Activated T-cell treated with anti-CD3 and anti-CD28 coated beads, Interleukin-2, amount 50 U/mL, for 4 hours (primary cell): ENCODE measurements around the gene VAV2. TPM values are rescaled to one million over a fixed set of nuclear protein-coding genes. Genes with fewer than 3 reads are reported as not detected.

Source experiments
- ATAC-seq, 2 donors: fragments of 200-7000 bp; cut with Tn5 transposase; one replicate each; pipeline ENCODE4 v1.10.0; 2021
- DNase-seq: peaks from one replicate; pipeline ENCODE4 v3.0.0-alpha.2; 2020
- H3K27me3 Mint-ChIP-seq: one replicate; pipeline ENCODE4 v1.8.0; 2021; ENCODE audit warnings: low read depth, mixed read lengths
- H3K36me3 Mint-ChIP-seq: one replicate; pipeline ENCODE4 v1.8.0; 2022; ENCODE audit warnings: mixed read lengths; ENCODE audit not compliant: insufficient read depth
- H3K4me1 Mint-ChIP-seq: one replicate; pipeline ENCODE4 v1.8.0; 2021; ENCODE audit warnings: low read depth, mixed read lengths
- H3K4me3 Mint-ChIP-seq: one replicate; pipeline ENCODE4 v1.8.0; 2021; ENCODE audit warnings: mild to moderate bottlenecking, moderate library complexity, mixed read lengths
- H3K9me3 Mint-ChIP-seq: one replicate; pipeline ENCODE4 v1.8.0; 2021; ENCODE audit warnings: mixed read lengths
- total RNA-seq, 3 donors: library from RNA; stranded (reverse); gene quantifications; one replicate each; pipeline ENCODE4 v1.2.1, GENCODE V29; 2021

Gene VAV2, protein sequence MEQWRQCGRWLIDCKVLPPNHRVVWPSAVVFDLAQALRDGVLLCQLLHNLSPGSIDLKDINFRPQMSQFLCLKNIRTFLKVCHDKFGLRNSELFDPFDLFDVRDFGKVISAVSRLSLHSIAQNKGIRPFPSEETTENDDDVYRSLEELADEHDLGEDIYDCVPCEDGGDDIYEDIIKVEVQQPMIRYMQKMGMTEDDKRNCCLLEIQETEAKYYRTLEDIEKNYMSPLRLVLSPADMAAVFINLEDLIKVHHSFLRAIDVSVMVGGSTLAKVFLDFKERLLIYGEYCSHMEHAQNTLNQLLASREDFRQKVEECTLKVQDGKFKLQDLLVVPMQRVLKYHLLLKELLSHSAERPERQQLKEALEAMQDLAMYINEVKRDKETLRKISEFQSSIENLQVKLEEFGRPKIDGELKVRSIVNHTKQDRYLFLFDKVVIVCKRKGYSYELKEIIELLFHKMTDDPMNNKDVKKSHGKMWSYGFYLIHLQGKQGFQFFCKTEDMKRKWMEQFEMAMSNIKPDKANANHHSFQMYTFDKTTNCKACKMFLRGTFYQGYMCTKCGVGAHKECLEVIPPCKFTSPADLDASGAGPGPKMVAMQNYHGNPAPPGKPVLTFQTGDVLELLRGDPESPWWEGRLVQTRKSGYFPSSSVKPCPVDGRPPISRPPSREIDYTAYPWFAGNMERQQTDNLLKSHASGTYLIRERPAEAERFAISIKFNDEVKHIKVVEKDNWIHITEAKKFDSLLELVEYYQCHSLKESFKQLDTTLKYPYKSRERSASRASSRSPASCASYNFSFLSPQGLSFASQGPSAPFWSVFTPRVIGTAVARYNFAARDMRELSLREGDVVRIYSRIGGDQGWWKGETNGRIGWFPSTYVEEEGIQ
- 1 to 10 TPM; 2.7 to 3.7 (median 3.2) TPM for total RNA-seq

GRCh38 chr9:133991964-133992779, at the start of gene VAV2:
VAV2 (minus strand) TSS chr9:133992324; CDS start chr9:133992278, 46 bp downstream.
- Mint-ChIP-seq H3K36me3 (no peaks in the 10 kb centered on the region), H3K4me1 (peaks cover 7% of the 10 kb centered on the region), H3K9me3 (no peaks in the 10 kb centered on the region), H3K27me3 (peaks cover 7% of the 10 kb centered on the region), H3K4me3 (peak within 1 kb of the TSS; percentile 71)
- ATAC-seq (peak; percentile 59 to 61), DNase-seq (peak; percentile 22)

GRCh38 chr9:134041649-134041962, 49.5 kb upstream of the VAV2 start:
- H3K36me3 Mint-ChIP-seq: peaks cover 38% of the 10 kb centered on the region

DNA sequence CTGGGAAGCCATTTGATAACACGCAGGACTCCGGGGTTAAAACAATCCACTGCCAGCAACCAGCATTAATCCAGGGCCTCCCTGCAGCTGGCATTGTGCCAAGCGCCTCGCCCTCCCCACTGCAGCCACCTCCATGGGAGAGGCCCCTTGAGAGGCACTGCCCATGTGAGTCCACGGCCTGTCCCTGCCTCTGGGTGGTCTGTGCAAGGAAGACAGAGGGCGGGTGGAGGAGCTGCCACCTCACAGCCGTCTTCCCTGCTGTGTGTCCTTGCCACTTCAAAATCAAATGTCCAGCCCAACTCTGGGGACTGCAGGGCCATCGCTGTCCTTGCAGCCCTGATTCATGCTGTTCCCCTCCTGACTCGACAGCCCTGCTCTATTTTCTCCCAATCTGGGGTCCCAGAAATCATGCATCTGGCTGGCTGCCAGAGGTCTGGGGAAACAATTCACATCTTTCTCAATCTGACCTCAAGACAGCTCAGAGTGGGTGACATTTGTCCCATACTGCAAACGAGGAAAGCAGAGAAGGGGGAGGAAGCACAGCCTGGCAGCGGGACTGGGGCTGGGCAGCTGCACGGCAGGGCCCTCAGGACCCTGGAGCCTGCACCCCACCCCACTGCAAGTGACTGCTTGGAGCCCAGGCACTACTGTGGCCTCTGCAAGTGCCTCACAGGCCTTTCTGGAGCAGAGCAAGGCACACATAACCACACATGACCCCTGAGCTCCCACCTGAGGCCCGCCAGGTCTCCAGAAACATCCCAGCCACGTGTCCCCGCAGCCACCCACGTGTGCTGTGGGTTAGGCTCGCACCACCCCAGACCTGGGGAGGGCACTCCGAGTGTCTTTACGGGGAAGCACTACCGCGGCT, 48.9 kb upstream of the VAV2 start:
- Mint-ChIP-seq H3K27me3 (no peaks in the 10 kb centered on the region), H3K9me3 (peaks cover 7% of the 10 kb centered on the region), H3K4me3 (no peak overlapping the region), H3K36me3 (peaks cover 43% of the 10 kb centered on the region), H3K4me1 (no peaks in the 10 kb centered on the region)
- ATAC-seq (no peak), DNase-seq (no peak)

More at GRCh38 chr9:134041649-134041962, 49.5 kb upstream of the VAV2 start:
- no peak for ATAC-seq
- DNase-seq: no peak
- H3K27me3 Mint-ChIP-seq: no peaks in the 10 kb centered on the region
- H3K4me1 Mint-ChIP-seq: no peaks in the 10 kb centered on the region
- peaks cover 7% of the 10 kb centered on the region for H3K9me3 Mint-ChIP-seq
- H3K4me3 Mint-ChIP-seq: no peak overlapping the region

DNA sequence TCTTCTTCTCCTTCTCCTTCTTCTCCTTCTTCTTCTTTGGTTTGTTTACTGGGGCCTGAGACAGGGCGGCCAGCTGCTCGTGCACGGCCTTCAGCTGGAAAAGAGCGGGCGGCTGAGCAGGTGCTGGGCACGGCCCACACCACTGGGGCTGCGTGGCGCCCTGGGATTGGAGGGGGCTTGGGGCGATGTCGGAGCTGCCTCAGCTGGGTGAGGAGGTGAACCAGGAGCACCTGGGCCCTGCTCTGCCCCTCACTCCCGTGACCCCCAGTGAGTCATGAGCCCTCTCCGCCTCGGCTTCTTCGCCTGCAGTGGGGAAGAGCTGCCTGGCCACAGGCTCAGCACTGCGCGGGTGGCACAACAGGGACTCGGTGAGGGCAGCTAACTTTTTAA, 48.0 kb upstream of the VAV2 start:
- ATAC-seq: no peak
- Mint-ChIP-seq H3K4me1 (no peaks in the 10 kb centered on the region), H3K27me3 (no peaks in the 10 kb centered on the region), H3K36me3 (peaks cover 46% of the 10 kb centered on the region), H3K9me3 (peaks cover 7% of the 10 kb centered on the region), H3K4me3 (no peak overlapping the region)
- no peak for DNase-seq

GRCh38 chr9:134039386-134040175, 47.5 kb upstream of the VAV2 start:
- Mint-ChIP-seq H3K4me1 (no peaks in the 10 kb centered on the region), H3K27me3 (no peaks in the 10 kb centered on the region), H3K9me3 (peaks cover 7% of the 10 kb centered on the region), H3K4me3 (no peak overlapping the region), H3K36me3 (peaks cover 44% of the 10 kb centered on the region)
- DNase-seq: no peak
- ATAC-seq: no peak

GRCh38 chr9:134037641-134038040, 45.5 kb upstream of the VAV2 start:
- DNase-seq (no peak), ATAC-seq (no peak)
- H3K4me3 Mint-ChIP-seq: no peak overlapping the region
- H3K9me3 Mint-ChIP-seq: peaks cover 7% of the 10 kb centered on the region
- no peaks in the 10 kb centered on the region for H3K4me1 Mint-ChIP-seq
- H3K36me3 Mint-ChIP-seq: peaks cover 51% of the 10 kb centered on the region
- H3K27me3 Mint-ChIP-seq: no peaks in the 10 kb centered on the region

- H3K4me1 Mint-ChIP-seq: no peaks in the 10 kb centered on the region
- peak; percentile 2 for DNase-seq
- H3K36me3 Mint-ChIP-seq: peaks cover 51% of the 10 kb centered on the region
- ATAC-seq: no peak
- H3K9me3 Mint-ChIP-seq: peaks cover 7% of the 10 kb centered on the region
- H3K27me3 Mint-ChIP-seq: no peaks in the 10 kb centered on the region
- H3K4me3 Mint-ChIP-seq: no peak overlapping the region
Measured at GRCh38 chr9:134036130-134036529, 44.0 kb upstream of the VAV2 start.

DNA sequence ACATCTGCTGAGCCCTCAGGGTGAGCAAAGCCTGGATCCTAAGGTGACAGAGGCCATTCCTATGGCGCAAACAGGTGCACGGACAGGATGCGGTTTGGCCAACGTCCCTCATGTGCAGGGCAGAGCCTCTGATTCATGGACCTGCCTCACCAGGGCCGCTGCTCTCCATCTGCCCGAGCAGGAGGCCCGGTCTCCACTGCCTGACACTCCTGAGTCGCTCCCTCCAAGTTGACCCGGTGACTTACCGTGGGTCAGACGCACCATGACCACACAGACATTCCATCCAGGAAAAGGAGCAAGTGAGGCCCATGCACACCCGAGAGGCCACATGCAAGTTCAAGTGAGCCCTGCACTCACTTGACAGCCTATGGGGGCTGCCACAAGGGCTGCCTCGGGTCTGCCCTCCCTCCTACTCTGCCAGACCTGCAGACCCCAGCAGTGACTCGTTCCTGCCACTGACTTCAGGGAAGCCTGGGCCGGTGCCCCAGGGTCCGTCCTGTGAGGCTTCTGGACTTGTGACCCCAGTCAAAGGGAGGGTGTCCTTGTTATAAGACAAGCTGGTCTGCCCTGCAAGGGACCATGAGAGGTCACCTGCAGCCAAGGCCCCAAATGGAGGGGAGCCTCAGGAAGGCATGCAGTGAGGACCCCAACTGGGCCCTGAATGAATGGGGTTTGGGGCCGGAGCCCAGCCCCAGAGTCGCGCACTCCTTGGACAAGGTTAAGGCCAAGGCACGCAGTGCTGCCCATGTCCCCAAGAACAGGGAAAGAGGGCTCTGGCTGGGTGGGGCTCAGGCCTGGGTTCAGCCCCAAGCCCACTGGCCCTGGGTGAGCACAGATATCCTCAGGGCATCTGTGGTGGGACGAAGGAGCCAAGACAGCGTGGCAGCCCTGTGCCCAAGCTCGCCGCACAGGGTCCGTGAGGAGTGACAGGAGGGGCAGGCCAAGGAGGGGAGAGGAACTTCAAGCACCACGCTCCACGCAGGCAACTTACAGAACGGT, 43.2 kb upstream of the VAV2 start:
- no peaks in the 10 kb centered on the region for H3K4me1 Mint-ChIP-seq
- H3K36me3 Mint-ChIP-seq: peaks cover 49% of the 10 kb centered on the region
- DNase-seq (peak; percentile 2), ATAC-seq (no peak)
- peaks cover 7% of the 10 kb centered on the region for H3K9me3 Mint-ChIP-seq
- no peak overlapping the region for H3K4me3 Mint-ChIP-seq
- H3K27me3 Mint-ChIP-seq: no peaks in the 10 kb centered on the region

- Mint-ChIP-seq H3K27me3 (no peaks in the 10 kb centered on the region), H3K9me3 (peaks cover 7% of the 10 kb centered on the region), H3K4me3 (no peak overlapping the region), H3K4me1 (no peaks in the 10 kb centered on the region), H3K36me3 (peaks cover 39% of the 10 kb centered on the region)
- no peak for DNase-seq
- ATAC-seq: no peak
Measured at GRCh38 chr9:134034215-134035040, 42.3 kb upstream of the VAV2 start.

DNA sequence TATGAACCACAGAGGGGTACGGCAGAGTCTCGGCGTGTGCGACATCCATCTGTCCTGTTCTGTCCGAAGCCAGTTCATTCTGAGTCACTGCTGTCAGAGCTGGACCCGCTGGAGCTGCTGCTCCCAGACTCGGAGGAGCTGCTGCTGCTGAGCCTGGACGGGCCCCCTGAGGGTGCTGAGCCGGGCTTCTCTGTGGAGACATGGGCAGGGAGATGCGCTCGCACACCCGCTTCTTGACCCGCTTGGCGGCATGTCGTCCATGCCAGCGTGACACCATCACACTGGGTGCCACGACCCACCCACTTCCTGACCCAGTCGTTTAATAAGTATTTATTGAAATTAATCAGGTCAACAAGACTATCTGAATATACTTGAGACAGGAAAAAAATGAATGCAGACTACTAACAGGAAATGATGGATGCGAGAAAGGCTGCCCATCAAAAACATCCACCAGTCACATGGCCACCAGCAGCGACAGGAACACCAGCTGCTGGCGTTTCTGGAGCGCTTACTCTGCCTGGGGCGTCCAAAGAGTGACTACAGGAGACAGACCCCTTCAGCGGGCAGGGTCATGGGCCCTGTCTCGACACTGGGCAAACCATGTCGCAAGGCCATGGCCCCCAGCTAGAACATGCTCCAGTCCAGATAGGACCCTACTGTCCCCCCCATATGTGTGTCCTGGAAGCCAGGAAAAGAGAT, 41.5 kb upstream of the VAV2 start:
- H3K27me3 Mint-ChIP-seq: no peaks in the 10 kb centered on the region
- no peak overlapping the region for H3K4me3 Mint-ChIP-seq
- no peaks in the 10 kb centered on the region for H3K4me1 Mint-ChIP-seq
- H3K36me3 Mint-ChIP-seq: peaks cover 32% of the 10 kb centered on the region
- no peak for DNase-seq
- ATAC-seq: no peak
- H3K9me3 Mint-ChIP-seq: peaks cover 3% of the 10 kb centered on the region
